Measurements from ENCODE around the gene AQP3.

DNA sequence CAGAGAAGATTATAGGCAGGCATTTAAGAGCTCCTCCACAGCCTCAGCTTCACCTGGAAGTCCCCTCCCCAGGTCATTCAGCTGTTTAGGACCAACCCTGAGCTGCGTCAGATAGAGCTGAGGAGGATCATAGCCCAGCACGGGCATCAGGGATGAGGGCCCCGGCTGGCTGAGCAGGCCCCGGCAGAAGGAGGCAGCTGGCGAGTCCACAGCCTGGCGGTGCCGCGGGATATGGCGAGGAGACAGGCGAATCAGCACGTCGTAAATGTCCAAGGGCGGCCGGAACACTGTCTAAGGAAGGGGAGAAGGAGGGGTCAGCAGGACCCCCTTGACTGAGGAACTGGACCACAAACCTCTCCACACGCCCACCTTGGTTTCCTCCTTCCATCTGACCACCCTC, 15.8 kb upstream of the AQP3 start:
- TF ChIP-seq CTCF (IDR thresholded peaks at IDR 0.05; ENCODE audit: low read depth, low read length, poor library complexity, severe bottlenecking) (no peak), EZH2phosphoT487 (IDR thresholded peaks at IDR 0.05; ENCODE audit: borderline replicate concordance, low read length) (no peak)

Data from DOHH2 (cell line).